Esophagus muscularis mucosa (tissue), 4 donors: ENCODE data around the gene PRPF40A. TPM values are rescaled to one million over a fixed set of nuclear protein-coding genes. Genes with fewer than 3 reads are reported as not detected.

ENCODE experiments used
- DNase-seq: peaks from one replicate; pipeline ENCODE4 v3.0.0-alpha.2; 2017; ENCODE audit errors: extremely low spot score
- H3K27ac ChIP-seq, 4 donors: fragments of 200-600 bp; sonication (generic); replicated peaks in 1 of 4; 1 replicate in 3 of 4; 2 replicates in 1 of 4; pipeline ENCODE4 v1.5.1; 2016 to 2019; ENCODE audit warnings: mild to moderate bottlenecking in 1 of 4
- H3K27me3 ChIP-seq, 4 donors: fragments of 200-600 bp; sonication (generic); one replicate each; pipeline versions ENCODE4 v1.5.1 to v1.6.0; 2016 to 2019
- H3K36me3 ChIP-seq, 4 donors: fragments of 200-600 bp; sonication (generic); one replicate each; pipeline ENCODE4 v1.5.1; 2016 to 2019
- H3K4me1 ChIP-seq, 4 donors: fragments of 200-600 bp; sonication (generic); one replicate each; pipeline ENCODE4 v1.5.1; 2016 to 2019
- H3K4me3 ChIP-seq, 4 donors: fragments of 200-600 bp; sonication (generic); 1 replicate in 2 of 4; 2 replicates in 2 of 4; pipeline ENCODE4 v1.5.1; 2016 to 2019; ENCODE audit warnings: mild to moderate bottlenecking in 4 of 4, moderate library complexity in 1 of 4
- H3K9me3 ChIP-seq, 4 donors: fragments of 200-600 bp; sonication (generic); 1 replicate in 3 of 4; 2 replicates in 1 of 4; pipeline ENCODE4 v1.5.1; 2016 to 2019
- EP300 ChIP-seq: sonication (generic); formaldehyde crosslinking; IDR thresholded peaks from one replicate; pipeline ENCODE4 v1.6.1; 2017; ENCODE audit warnings: antibody characterized with exemption
- POLR2A ChIP-seq: fragments of 450-650 bp; IDR thresholded peaks from one replicate; pipeline ENCODE4 v1.6.1; 2017; ENCODE audit warnings: antibody characterized with exemption, moderate library complexity, mild to moderate bottlenecking, low read depth
- POLR2AphosphoS5 ChIP-seq, 2 donors: sonication (generic); formaldehyde crosslinking; IDR thresholded peaks; one replicate each; pipeline ENCODE4 v1.6.1; 2017; ENCODE audit warnings: antibody characterized with exemption in 2 of 2
- WGBS: methylation state at CpG from one replicate; pipeline ENCODE4 v1.1.5; 2018; 5-methylcytosine and 5-hydroxymethylcytosine counted together
- intact Hi-C: fragments of 100-400 bp; cut with DNase I; formaldehyde crosslinking; loops from one replicate; pipeline ENCODE4 v1.15.1; 2023
- total RNA-seq, 4 donors: library from RNA; depleted of rRNA; stranded (reverse); fragments of >200 nt; gene quantifications; one replicate each; pipeline versions ENCODE4 v1.1.0 to v1.2.1, GENCODE V29; 2016
- TF ChIP-seq, protein P1 (sequence below), 3 experiments: fragments of 200-600 bp in 2 of 3; fragments of 450-650 bp in 1 of 3; sonication (generic) in 2 of 3; IDR thresholded peaks; one replicate each; pipeline ENCODE4 v1.5.1; 2017 to 2019; ENCODE audit warnings: antibody characterized with exemption in 3 of 3, mild to moderate bottlenecking in 2 of 3, moderate library complexity in 1 of 3

Gene PRPF40A
- total RNA-seq, 4 donors from 2014 or later, result 46.1 to 66.1 (median 53.2) TPM

DNA sequence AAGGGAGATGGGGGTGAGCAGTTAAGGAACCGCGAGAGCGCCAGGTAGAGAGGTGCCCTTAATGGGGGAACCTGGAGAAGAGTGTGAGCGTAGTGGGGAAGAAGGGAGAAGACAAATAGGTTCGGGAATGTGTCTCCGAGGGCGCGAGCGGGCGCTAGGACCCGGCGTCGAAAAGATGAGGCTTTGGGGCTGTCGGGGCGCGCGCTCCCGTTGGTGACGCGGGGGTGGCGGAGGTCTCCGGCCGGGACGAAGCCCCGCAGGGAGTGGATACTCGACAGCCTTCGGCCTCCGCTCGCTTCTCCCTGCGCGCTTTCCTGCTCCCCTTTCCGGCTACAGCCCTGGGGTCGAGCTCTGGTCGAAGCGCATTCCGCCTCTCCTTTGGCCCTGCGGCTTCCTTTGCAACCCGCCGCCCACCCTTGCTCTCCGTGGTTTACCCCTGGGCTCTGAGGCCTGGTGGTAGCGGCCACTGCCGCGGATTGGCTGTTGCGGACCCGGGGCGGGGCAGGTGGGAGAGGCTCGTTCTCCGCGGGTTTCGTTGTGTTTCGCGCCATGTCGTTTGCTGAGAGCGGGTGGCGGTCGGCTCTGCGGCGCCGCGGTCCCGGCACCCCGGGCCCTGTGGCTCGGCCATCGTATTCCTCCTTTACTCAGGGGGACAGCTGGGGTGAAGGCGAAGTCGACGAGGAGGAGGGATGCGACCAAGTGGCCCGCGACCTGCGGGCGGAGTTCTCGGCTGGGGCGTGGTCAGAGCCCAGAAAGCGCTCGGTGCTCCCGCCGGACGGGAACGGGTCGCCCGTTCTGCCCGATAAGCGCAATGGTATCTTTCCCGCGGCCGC lies 1.0 kb upstream of the PRPF40A start, which contains the start of gene ARL6IP6:
Gene ARL6IP6 (plus strand): TSS at position 545 of the 833 bp plus-strand sequence. CDS start 5 bp downstream, at position 550.
- Histone ChIP-seq H3K36me3 (peaks cover 0 to 22% (median 6%) of the 10 kb centered on the region in 4 donors), H3K4me3 (peak within 1 kb of the TSS; percentile 83 to 96 (median 88)), H3K4me1 (peaks cover 31 to 54% (median 52%) of the 10 kb centered on the region in 4 donors), H3K27ac (peak within 1 kb of the TSS; percentile 95 to 98 (median 96)), H3K27me3 (no peaks in the 10 kb centered on the region), H3K9me3 (no peaks in the 10 kb centered on the region)
- WGBS, result 0% methylated on average over 54 of the region's 87 CpGs
- intact Hi-C loops, result no loop called here
- TF ChIP-seq POLR2A, result peak; percentile 36
- TF ChIP-seq, protein P1, sequence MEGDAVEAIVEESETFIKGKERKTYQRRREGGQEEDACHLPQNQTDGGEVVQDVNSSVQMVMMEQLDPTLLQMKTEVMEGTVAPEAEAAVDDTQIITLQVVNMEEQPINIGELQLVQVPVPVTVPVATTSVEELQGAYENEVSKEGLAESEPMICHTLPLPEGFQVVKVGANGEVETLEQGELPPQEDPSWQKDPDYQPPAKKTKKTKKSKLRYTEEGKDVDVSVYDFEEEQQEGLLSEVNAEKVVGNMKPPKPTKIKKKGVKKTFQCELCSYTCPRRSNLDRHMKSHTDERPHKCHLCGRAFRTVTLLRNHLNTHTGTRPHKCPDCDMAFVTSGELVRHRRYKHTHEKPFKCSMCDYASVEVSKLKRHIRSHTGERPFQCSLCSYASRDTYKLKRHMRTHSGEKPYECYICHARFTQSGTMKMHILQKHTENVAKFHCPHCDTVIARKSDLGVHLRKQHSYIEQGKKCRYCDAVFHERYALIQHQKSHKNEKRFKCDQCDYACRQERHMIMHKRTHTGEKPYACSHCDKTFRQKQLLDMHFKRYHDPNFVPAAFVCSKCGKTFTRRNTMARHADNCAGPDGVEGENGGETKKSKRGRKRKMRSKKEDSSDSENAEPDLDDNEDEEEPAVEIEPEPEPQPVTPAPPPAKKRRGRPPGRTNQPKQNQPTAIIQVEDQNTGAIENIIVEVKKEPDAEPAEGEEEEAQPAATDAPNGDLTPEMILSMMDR (IDR thresholded peaks at IDR 0.05), result peak in 1 of 3 experiments; percentile 15
- TF ChIP-seq EP300, result no peak
- peak; percentile 83 to 89 for TF ChIP-seq POLR2AphosphoS5 (IDR thresholded peaks at IDR 0.05)
- DNase-seq, result peak; percentile 98

DNA sequence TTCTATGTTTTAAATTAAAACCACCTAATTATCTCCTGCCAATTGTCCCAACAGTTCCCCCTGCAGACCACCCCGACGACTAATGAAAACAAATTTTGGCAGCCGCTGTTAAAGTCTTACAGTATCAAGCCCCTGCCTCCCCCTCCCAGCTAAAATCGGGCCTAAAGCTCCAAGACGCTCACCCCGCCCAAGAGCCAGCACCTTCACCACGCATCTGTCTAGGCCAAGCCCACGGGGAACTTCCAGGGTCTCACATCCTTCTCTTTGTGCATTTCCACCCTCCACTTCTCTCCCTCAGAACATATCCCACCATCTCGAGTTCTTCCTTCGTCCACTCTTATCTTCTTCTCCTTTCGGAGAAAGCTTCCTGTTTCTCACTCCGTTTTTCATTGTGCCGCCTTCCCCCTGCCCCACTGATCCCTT lies 445 bp downstream of the PRPF40A start:
- intact Hi-C loops, result no loop called here
- H3K27ac ChIP-seq, result peak overlapping the region; percentile 95 to 98 (median 96)
- WGBS, result under 1% methylated on average over 13 of the region's 13 CpGs
- no peaks in the 10 kb centered on the region for H3K9me3 ChIP-seq
- H3K36me3 ChIP-seq, result peaks cover 0 to 37% (median 14%) of the 10 kb centered on the region in 4 donors
- no peaks in the 10 kb centered on the region for H3K27me3 ChIP-seq
- TF ChIP-seq, protein P1 (IDR thresholded peaks at IDR 0.05), result no peak
- no peak for TF ChIP-seq POLR2A
- no peak for TF ChIP-seq POLR2AphosphoS5 (IDR thresholded peaks at IDR 0.05)
- TF ChIP-seq EP300, result no peak
- H3K4me3 ChIP-seq, result peak overlapping the region; percentile 83 to 96 (median 88)
- H3K4me1 ChIP-seq, result peaks cover 31 to 54% (median 52%) of the 10 kb centered on the region in 4 donors
- no peak for DNase-seq

DNA sequence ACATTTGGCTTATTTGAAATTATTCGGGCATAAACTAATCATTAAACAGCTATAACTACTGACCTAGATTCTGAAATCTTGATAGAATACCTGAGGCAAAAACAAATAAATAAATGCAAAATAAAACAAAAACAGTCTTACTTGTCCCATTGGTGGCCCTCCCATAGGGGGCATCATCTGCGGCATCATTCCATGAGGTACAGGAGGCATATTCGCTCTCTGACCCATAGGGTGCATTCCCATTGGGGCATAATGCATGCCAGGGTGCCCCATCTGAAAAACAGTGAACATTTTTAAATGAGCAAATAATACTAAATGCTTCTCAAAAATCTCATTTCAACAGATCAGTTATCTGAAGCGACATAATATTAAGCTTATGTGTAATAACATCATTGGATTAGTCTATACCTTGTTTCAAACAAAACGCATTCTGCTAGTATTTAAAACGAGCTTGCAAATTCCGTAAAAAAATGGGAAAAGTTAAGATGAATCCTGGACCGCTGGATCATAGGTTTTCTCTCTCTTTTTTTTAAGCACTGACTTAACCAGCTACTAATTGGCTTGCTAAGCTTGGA lies 1.3 kb downstream of the PRPF40A start:
- intact Hi-C loops, result no loop called here
- no peak for DNase-seq
- H3K27me3 ChIP-seq, result no peaks in the 10 kb centered on the region
- H3K4me3 ChIP-seq, result peak overlapping the region; percentile 83 to 96 (median 88)
- peaks cover 0 to 41% (median 16%) of the 10 kb centered on the region in 4 donors for H3K36me3 ChIP-seq
- H3K27ac ChIP-seq, result no peak overlapping the region
- peaks cover 31 to 46% (median 45%) of the 10 kb centered on the region in 4 donors for H3K4me1 ChIP-seq
- H3K9me3 ChIP-seq, result no peaks in the 10 kb centered on the region
- WGBS, result 27% methylated on average over 8 of the region's 8 CpGs
- TF ChIP-seq EP300, result no peak
- TF ChIP-seq, protein P1 (IDR thresholded peaks at IDR 0.05), result peak in 1 of 3 experiments; percentile 21

DNA sequence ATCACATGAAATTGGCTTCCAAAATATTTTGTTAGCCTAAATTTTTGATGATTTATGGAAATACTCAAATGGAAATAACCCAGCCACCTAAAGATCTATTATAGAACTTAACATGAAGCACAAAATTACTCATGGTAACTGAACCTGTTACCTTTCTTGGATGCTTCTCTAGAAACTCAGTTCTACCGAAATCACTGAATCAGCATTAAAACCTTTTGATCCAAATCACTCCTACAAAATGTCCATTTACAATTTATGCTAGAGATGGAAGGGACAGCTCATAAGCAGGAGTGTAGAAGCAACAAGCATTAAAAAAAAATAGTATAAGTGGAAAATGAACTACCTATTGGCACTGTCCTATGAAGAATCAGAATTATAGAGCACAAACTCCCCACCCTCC lies 2.1 kb downstream of the PRPF40A start:
- Histone ChIP-seq H3K9me3 (no peaks in the 10 kb centered on the region), H3K4me1 (peaks cover 27 to 38% (median 37%) of the 10 kb centered on the region in 4 donors), H3K36me3 (peaks cover 0 to 41% (median 19%) of the 10 kb centered on the region in 4 donors), H3K27me3 (no peaks in the 10 kb centered on the region), H3K4me3 (no peak overlapping the region), H3K27ac (no peak overlapping the region)
- DNase-seq, result no peak
- no peak for TF ChIP-seq POLR2A
- TF ChIP-seq, protein P1 (IDR thresholded peaks at IDR 0.05), result no peak
- no peak for TF ChIP-seq POLR2AphosphoS5 (IDR thresholded peaks at IDR 0.05)
- WGBS, result 82% methylated on average over 1 of the region's 1 CpG
- intact Hi-C loops, result no loop called here
